Keratinocyte (primary cell): ENCODE results near the gene ZNF544.

Experiments used
- EZH2 ChIP-seq: IDR thresholded peaks from one replicate; pipeline ENCODE4 v1.6.1; 2012; ENCODE audit warnings: inconsistent platforms, mild to moderate bottlenecking, low read length, moderate library complexity
- TF ChIP-seq, protein P1 (sequence below), 3 experiments: IDR thresholded peaks in 1 of 3; conservative IDR thresholded peaks in 1 of 3; optimal IDR thresholded peaks in 1 of 3; 2 replicates in 2 of 3; 3 replicates in 1 of 3; pipeline versions ENCODE3 to v1.5.1; 2011; ENCODE audit warnings: low read length in 3 of 3, mild to moderate bottlenecking in 3 of 3, moderate library complexity in 2 of 3, control low read depth in 1 of 3, inconsistent platforms in 1 of 3; ENCODE audit not compliant: insufficient read depth in 2 of 3; ENCODE audit errors: extremely low read depth in 1 of 3

DNA sequence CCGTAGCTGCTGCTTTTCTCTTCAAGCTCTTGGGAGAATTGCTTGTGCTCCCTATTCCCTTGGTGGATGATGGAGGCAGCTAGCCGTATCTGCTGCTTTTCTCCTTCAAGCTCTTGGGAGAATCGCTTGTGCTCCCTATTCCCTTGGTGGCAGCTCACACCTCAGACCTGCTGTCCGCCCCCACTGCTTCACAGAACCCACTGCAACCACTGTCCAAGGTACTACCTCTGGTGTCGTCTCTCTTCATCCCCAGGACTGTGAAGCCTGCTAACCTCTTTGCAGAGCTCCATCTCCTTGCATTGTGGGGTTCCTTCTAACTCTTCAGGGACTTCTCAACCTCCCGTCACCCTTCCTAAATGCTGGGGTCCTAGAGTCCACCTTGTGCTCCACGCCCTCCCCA is 71.9 kb downstream of the ZNF544 start:
- no peak for TF ChIP-seq EZH2
- TF ChIP-seq, protein P1, sequence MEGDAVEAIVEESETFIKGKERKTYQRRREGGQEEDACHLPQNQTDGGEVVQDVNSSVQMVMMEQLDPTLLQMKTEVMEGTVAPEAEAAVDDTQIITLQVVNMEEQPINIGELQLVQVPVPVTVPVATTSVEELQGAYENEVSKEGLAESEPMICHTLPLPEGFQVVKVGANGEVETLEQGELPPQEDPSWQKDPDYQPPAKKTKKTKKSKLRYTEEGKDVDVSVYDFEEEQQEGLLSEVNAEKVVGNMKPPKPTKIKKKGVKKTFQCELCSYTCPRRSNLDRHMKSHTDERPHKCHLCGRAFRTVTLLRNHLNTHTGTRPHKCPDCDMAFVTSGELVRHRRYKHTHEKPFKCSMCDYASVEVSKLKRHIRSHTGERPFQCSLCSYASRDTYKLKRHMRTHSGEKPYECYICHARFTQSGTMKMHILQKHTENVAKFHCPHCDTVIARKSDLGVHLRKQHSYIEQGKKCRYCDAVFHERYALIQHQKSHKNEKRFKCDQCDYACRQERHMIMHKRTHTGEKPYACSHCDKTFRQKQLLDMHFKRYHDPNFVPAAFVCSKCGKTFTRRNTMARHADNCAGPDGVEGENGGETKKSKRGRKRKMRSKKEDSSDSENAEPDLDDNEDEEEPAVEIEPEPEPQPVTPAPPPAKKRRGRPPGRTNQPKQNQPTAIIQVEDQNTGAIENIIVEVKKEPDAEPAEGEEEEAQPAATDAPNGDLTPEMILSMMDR (optimal IDR thresholded peaks at IDR 0.05 in 1 of 3, IDR thresholded peaks at IDR 0.05 in 1 of 3, conservative IDR thresholded peaks at IDR 0.05 in 1 of 3; ENCODE audit: extremely low read depth in 1 of 3, insufficient read depth in 2 of 3, low read length in 3 of 3), result no peak
